Kidney glomerular epithelial cell (primary cell): ENCODE data around the gene FBXO48.

Experiments used
- DNase-seq: peaks from one replicate; lab custom pipeline; 2025; lab: John Stamatoyannopoulos, UW

Gene FBXO48

GRCh38 chr2:68435615-68436014 is 31.5 kb downstream of the FBXO48 start:
- no peak for DNase-seq

- no peak for DNase-seq
Measured at GRCh38 chr2:68434981-68435380, 32.1 kb downstream of the FBXO48 start.

GRCh38 chr2:68432696-68433658 is 34.1 kb downstream of the FBXO48 start:
- DNase-seq: no peak

- DNase-seq: no peak
Measured at GRCh38 chr2:68431316-68431972, 35.6 kb downstream of the FBXO48 start.

DNA sequence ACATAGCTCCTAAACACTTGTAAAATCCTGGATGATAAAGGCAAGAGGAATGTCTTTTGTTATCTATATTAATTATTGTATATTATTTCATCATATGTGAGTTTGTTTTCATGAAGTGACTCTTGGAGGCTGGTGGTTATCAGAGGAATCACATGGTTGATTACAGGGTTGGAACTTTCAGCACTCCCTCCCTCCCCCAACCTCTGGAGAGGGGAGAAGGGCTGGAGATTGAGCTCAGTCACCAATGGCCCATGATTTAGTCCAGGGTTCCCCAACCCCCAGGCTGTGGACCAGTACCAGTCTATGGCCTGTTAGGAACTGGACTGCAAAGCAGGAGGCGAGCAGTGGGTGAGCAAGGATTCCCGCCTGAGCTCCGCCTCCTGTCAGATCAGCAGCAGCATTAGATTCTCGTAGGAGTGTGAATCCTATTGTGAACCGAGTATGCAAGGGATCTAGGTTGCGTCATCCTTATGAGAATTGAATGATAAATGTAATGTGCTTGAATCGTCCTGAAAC is 37.7 kb downstream of the FBXO48 start:
- DNase-seq: no peak

- no peak for DNase-seq
Measured at GRCh38 chr2:68428746-68429145, 38.3 kb downstream of the FBXO48 start.

GRCh38 chr2:68428126-68428525 is 39.0 kb downstream of the FBXO48 start:
- DNase-seq: no peak

DNA sequence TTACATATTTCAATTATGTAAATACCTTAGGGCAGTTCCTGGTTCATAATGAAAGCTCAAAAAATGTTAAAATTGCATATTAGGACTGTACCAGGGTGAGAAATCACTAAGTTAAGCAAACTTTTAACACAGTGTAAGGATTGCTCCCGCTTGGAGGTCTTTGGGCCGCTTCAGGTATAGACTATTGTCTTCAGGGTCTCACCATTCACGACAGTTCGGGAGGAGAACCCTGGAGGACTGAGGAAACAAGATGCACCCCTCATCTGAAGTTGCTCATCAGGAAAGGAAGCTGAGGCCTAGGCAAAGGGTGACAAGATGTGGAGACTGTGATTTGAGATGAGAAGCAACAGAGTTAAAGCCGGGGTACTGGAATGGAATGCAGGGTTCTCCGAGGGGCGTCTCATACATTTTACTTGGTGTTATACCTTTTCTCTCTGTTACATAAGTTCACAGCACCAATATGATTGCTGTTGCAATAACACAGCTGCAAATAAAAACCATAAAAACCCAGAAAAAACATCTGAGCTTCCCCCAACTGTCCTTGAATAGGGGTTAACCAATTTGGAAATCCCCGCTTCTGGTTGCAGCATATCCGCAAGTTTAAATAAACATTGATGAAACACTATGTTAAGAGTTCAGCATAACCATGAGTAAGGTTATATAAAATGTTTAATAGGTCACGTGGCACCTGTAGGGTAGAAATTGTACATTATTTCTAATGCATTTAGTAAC is 40.1 kb downstream of the FBXO48 start:
- DNase-seq: no peak

DNA sequence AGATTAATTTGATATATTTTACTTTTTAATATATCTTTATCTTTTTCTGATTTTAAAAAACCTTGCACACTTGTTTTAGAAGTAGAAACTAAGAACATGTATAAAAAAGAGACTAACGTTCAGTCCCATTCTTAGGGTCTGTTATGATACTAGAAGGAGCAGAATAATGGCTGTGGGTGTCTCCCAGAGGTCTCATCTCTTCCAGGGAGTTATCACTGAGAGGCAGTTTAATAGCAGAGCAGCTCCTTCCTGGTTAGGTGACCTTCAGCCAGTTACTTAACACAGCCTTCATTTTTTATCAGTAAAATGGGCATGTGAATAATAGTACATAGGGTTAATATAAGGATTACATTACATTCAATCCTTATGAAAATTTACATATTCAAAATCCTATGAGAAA is 40.6 kb downstream of the FBXO48 start:
- no peak for DNase-seq

GRCh38 chr2:68425503-68425902 is 41.6 kb downstream of the FBXO48 start:
- no peak for DNase-seq

GRCh38 chr2:68423966-68424650 is 43.0 kb downstream of the FBXO48 start:
- DNase-seq: no peak

DNA sequence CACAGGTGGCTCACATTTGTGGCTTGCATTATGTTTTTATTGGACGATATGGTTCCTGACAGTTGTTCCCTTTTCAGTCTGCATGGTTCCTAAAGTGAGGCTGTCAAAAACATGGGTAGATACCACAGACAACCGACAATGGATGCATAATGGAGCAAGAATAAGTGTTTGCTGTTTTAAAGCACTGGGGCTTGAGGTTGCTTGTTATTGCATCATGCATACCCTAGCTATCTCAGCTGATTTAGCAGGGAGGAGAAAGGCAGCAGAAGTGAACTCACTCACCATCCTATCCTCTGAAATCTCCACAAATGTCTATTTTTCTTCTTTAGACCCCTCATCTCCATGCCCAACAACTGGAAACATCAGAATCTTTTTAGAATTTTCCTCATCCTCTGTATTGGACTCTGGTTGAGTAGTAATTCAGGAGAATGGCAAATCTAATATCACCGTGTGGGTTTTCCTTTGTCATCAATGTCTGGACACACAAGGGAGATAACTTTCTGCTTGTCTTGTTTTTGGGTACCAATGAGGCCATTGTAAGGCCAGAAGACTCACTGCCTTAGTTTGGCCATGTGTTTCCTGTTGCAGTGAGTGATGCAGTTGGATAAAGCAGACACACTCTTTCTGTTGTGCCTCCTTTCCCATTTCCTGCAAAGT is 46.7 kb downstream of the FBXO48 start:
- no peak for DNase-seq

DNA sequence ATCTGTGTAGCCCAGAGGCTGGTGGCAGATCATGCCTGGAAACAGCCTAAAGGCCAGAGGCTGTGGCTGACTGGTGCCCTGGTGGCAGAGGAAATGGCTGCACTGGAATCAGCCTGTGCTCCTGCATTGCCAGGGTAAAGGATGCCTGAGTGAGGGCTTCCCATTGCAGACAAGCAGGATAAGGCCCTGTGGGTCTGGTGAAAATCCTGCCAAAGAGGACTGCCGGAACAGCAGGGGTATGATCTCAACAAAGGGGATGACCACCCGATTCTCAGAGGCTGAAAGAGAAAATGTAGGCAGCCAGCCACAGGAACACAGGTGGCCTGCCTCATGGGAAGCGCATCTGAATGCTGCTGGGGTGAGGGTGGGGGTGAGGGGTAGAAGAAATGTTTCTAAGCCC is 48.2 kb downstream of the FBXO48 start:
- no peak for DNase-seq

GRCh38 chr2:68418419-68418818 is 48.7 kb downstream of the FBXO48 start:
- no peak for DNase-seq

DNA sequence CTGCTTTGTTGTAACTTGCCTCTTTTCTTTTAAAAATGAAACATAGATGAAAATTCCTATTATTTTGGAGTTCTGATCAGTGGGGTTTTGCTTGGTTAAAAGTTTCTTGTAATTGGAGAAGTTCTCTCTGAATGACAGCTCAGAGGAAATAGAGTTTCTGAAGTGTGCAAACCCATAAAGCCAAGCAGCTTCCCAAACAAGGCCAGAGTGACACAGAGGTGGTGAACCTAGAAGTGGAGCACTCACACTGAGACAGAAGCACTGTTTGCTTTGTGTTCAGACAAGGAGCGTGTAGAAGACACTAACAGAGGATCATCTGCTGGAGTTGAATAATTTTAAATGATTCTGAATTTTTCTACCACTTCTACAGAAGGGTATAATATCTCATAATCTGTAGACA is 49.2 kb downstream of the FBXO48 start:
- no peak for DNase-seq

DNA sequence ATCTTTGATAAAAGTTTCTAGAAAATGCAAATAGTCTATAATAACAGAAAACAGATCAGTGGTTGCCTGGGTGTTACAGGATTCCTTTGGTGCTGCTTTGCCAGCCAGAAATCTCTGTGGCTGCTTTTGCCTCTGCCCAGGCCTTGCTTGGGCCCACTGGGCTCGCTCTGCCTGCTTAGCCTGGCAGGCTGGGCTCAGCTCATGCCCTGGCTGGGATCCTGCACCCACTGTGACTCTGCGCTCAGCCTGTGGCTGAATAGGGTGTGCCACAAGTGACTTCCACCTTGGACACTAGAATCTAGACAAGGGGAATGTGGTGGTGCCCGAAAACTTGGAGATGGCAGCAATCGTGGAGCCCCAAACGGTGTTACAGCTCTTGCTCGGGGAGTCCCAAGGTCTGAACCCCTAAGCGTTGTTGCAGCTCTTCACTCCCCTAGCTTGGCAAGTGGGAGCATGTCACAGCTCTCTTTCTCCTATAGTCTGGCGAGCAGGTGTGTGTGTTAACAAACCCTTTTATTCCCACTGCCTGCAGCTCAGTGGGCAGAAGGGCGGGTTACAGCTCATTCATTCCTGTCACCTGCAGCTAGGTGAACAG is 50.9 kb downstream of the FBXO48 start:
- no peak for DNase-seq

DNA sequence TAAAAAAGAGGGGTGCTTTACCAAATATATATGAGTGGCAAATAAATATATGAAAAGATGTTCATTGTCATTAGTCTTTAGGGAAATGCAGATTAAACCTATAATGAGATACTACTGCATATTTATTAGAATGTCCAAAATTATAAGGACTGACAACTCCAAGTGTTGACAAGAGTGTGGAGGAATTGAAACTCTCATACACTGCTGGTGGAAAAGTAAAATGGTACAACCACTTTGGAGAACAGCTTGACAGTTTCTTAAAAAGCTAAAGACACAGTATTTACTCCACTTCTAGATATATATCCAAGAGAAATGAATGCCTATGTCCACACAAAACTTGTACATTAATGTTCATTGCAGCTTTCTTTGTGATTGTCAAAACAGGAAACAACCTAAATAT is 51.6 kb downstream of the FBXO48 start:
- no peak for DNase-seq

GRCh38 chr2:68414876-68415275 is 52.2 kb downstream of the FBXO48 start:
- no peak for DNase-seq

DNA sequence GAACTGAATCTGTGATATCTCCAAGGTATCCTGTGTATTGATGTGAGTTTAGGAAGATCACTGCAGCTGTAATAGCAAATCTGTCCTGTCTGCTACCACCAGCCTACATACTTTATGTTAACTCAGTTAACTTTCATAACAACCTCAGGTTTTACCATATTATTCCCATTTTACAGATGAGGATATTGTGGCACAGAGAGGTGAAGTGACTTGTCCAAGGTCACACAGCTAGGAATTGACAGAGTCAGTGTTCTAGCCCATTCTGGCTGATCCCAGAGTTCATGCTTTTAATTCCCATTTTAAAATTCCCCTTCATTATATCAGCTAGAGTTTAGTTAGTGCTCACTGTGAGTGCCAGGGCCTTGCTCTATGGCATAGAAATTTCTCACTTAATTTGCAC is 52.6 kb downstream of the FBXO48 start:
- DNase-seq: no peak

- DNase-seq: no peak
Measured at GRCh38 chr2:68413466-68413865, 53.6 kb downstream of the FBXO48 start.
